HepG2 (cell line): ENCODE data around the gene MPPE1. TPM values are rescaled to one million over a fixed set of nuclear protein-coding genes. Genes with fewer than 3 reads are reported as not detected.

Source experiments
- ATAC-seq: fragments of 200-7000 bp; cut with Tn5 transposase; 3 replicates; pipeline ENCODE4 v1.9.1; 2020; ENCODE audit warnings: mild to moderate bottlenecking, moderate library complexity
- BruUV-seq: library from RNA; stranded (reverse); fragments of 400-500 nt; replicated peaks from 2 replicates; lab custom pipeline; 2021; lab: Mats Ljungman, UMichigan
- CTCF ChIA-PET: fragments of 300-600 bp; formaldehyde crosslinking; extraction: SDS; loops from one replicate; lab custom pipeline; 2021; ENCODE audit warnings: low total read pairs, inconsistent platforms, low intra/inter-chr PET ratio; lab: Yijun Ruan, JAX
- POLR2A ChIA-PET: fragments of 350-600 bp; sonication (Branson Sonifier 250); formaldehyde crosslinking; loops from one replicate; lab custom pipeline; 2020; ENCODE audit warnings: antibody characterized with exemption, inconsistent platforms; lab: Yijun Ruan, JAX
- DNase-seq: peaks from one replicate; pipeline ENCODE4 v3.0.0-alpha.2; 2015; ENCODE audit warnings: low spot score
- FAIRE-seq: peaks from 3 replicates; lab custom pipeline; 2011; peaks lifted over from hg19 to GRCh38; lab: Jason Lieb, UNC
- H2AFZ ChIP-seq: one replicate; pipeline ENCODE4 v1.6.1; 2011; ENCODE audit warnings: low read length, inconsistent platforms
- H3K27ac ChIP-seq: fragments of 300-600 bp; 3 replicates; pipeline ENCODE4 v1.8.0; 2011; ENCODE audit warnings: mixed run types, mild to moderate bottlenecking, mixed read lengths, low read length, inconsistent platforms; ENCODE audit not compliant: insufficient read depth; ENCODE audit errors: extremely low read length
- H3K27me3 ChIP-seq, 2 experiments: fragments of 200-600 bp in 1 of 2; 2 replicates in 1 of 2; 3 replicates in 1 of 2; pipeline versions ENCODE4 v1.6.0 to v1.8.0; 2011; ENCODE audit warnings: low read length in 2 of 2, mild to moderate bottlenecking in 2 of 2, moderate library complexity in 2 of 2, inconsistent platforms in 1 of 2; ENCODE audit not compliant: insufficient read depth in 2 of 2, control insufficient read depth in 1 of 2
- H3K36me3 ChIP-seq, 2 experiments: fragments of 200-600 bp in 1 of 2; replicated peaks in 1 of 2; 2 replicates in 1 of 2; 3 replicates in 1 of 2; pipeline versions ENCODE4 v1.5.1 to v1.8.0; 2011; ENCODE audit warnings: low read length in 2 of 2, inconsistent platforms in 1 of 2; ENCODE audit not compliant: insufficient read depth in 2 of 2, control insufficient read depth in 1 of 2
- H3K4me1 ChIP-seq: 2 replicates; pipeline ENCODE4 v1.5.1; 2012; ENCODE audit warnings: low read length, inconsistent platforms; ENCODE audit not compliant: insufficient read depth
- H3K4me2 ChIP-seq: 2 replicates; pipeline ENCODE4 v1.6.0; 2011; ENCODE audit warnings: low read depth, low read length, inconsistent platforms
- H3K4me3 ChIP-seq, 3 experiments: fragments of 200-600 bp in 1 of 3; sonication (generic), shearing (Covaris generic) in 1 of 3; replicated peaks in 1 of 3; 2 replicates each; pipeline ENCODE4 v1.5.1; 2011 to 2016; ENCODE audit warnings: low read length in 3 of 3, inconsistent platforms in 2 of 3, low read depth in 2 of 3, mild to moderate bottlenecking in 2 of 3, control low read depth in 1 of 3, mixed read lengths in 1 of 3; ENCODE audit not compliant: insufficient read depth in 1 of 3
- H3K79me2 ChIP-seq: one replicate; pipeline ENCODE4 v1.6.1; 2011; ENCODE audit warnings: low read length, inconsistent platforms; ENCODE audit not compliant: insufficient read depth
- H3K9ac ChIP-seq: 2 replicates; pipeline ENCODE4 v1.6.0; 2011; ENCODE audit warnings: mild to moderate bottlenecking, low read depth, low read length, inconsistent platforms; ENCODE audit not compliant: insufficient read depth
- H3K9me3 ChIP-seq: 2 replicates; pipeline ENCODE4 v1.5.1; 2012; ENCODE audit warnings: mild to moderate bottlenecking, low read length
- H4K20me1 ChIP-seq: 2 replicates; pipeline ENCODE4 v1.6.0; 2011; ENCODE audit warnings: inconsistent platforms, mild to moderate bottlenecking, low read length, moderate library complexity; ENCODE audit not compliant: insufficient read depth
- CREBL2 ChIP-seq: sonication (generic); formaldehyde crosslinking; IDR thresholded peaks from 2 replicates; pipeline ENCODE4 v1.8.1; 2023; ENCODE audit warnings: missing genetic modification reagents, mild to moderate bottlenecking, borderline replicate concordance
- ELF1 ChIP-seq: sonication (generic); formaldehyde crosslinking; IDR thresholded peaks from 2 replicates; pipeline ENCODE4 v1.4.0; 2020; ENCODE audit warnings: missing genetic modification reagents
- ELF3 ChIP-seq: IDR thresholded peaks from 2 replicates; pipeline ENCODE4 v1.6.1; 2016; ENCODE audit warnings: missing genetic modification reagents, missing compliant biosample characterization
- ERF ChIP-seq: IDR thresholded peaks from 2 replicates; pipeline ENCODE4 v1.6.1; 2018; ENCODE audit warnings: missing biosample characterization, missing genetic modification reagents
- FOSL2 ChIP-seq: sonication (generic); formaldehyde crosslinking; IDR thresholded peaks from 2 replicates; pipeline ENCODE4 v1.4.0; 2020; ENCODE audit warnings: missing genetic modification reagents
- LCORL ChIP-seq, 2 experiments: fragments of 450-650 bp in 1 of 2; sonication (generic) in 1 of 2; formaldehyde crosslinking in 1 of 2; IDR thresholded peaks; 2 replicates each; pipeline versions ENCODE4 v1.5.0 to v1.6.1; 2017 to 2020; ENCODE audit warnings: antibody characterized with exemption in 1 of 2, missing genetic modification reagents in 1 of 2
- MIER2 ChIP-seq: IDR thresholded peaks from 2 replicates; pipeline ENCODE4 v1.6.1; 2016; ENCODE audit warnings: missing biosample characterization, missing genetic modification reagents
- NCOR1 ChIP-seq: fragments of 200-600 bp; sonication (generic); IDR thresholded peaks from 2 replicates; pipeline ENCODE4 v1.7.0; 2017; ENCODE audit warnings: antibody characterized with exemption, low read length, borderline replicate concordance
- NPAS2 ChIP-seq: sonication (generic); formaldehyde crosslinking; IDR thresholded peaks from 2 replicates; pipeline ENCODE4 v1.8.0; 2022; ENCODE audit warnings: mild to moderate bottlenecking, missing genetic modification reagents, borderline replicate concordance
- SAP130 ChIP-seq: IDR thresholded peaks from 2 replicates; pipeline ENCODE4 v1.6.1; 2016; ENCODE audit warnings: low read depth
- SOX5 ChIP-seq: IDR thresholded peaks from 2 replicates; pipeline ENCODE4 v1.6.1; 2016; ENCODE audit warnings: borderline replicate concordance
- SP5 ChIP-seq: IDR thresholded peaks from 2 replicates; pipeline ENCODE4 v1.6.1; 2016; ENCODE audit warnings: low read depth, borderline replicate concordance
- STAG1 ChIP-seq: sonication (generic); formaldehyde crosslinking; IDR thresholded peaks from 2 replicates; pipeline ENCODE4 v1.4.0; 2020; ENCODE audit warnings: missing genetic modification reagents
- TEAD3 ChIP-seq: optimal IDR thresholded peaks from 2 replicates; pipeline ENCODE3; 2016; ENCODE audit warnings: borderline replicate concordance
- TSC22D2 ChIP-seq: sonication (generic); formaldehyde crosslinking; IDR thresholded peaks from 2 replicates; pipeline ENCODE4 v1.5.1; 2020; ENCODE audit warnings: missing genetic modification reagents, mild to moderate bottlenecking, borderline replicate concordance
- ZNF138 ChIP-seq: sonication (generic); formaldehyde crosslinking; IDR thresholded peaks from 2 replicates; pipeline ENCODE4 v1.5.0; 2020; ENCODE audit warnings: mild to moderate bottlenecking, low read depth, missing genetic modification reagents
- ZNF562 ChIP-seq: sonication (generic); formaldehyde crosslinking; IDR thresholded peaks from 2 replicates; pipeline ENCODE4 v1.8.0; 2022; ENCODE audit warnings: missing genetic modification reagents, borderline replicate concordance
- ZNF672 ChIP-seq: sonication (generic); formaldehyde crosslinking; IDR thresholded peaks from 2 replicates; pipeline ENCODE4 v1.8.1; 2022; ENCODE audit warnings: missing genetic modification reagents
- WGBS: methylation state at CpG from one replicate; pipeline ENCODE4 v1.1.6; 2017; ENCODE audit warnings: low lambda C conversion rate; 5-methylcytosine and 5-hydroxymethylcytosine counted together
- in situ Hi-C: cut with HindIII; loops from 2 replicates; pipeline ENCODE4 v1.10.0; 2017; ENCODE audit warnings: low pct_unique_long_range_greater_than_20kb; ENCODE audit not compliant: extremely low pct_ligation_motif_present
- intact Hi-C: fragments of 100-400 bp; cut with micrococcal nuclease; formaldehyde crosslinking; loops from one replicate; pipeline ENCODE4 v1.10.0; 2022; ENCODE audit not compliant: unreplicated experiment
- polyA plus RNA-seq, 8 experiments: library from polyadenylated mRNA; depleted of rRNA in 3 of 8; stranded (reverse) in 7 of 8; unstranded in 1 of 8; fragments of >200 nt; fragmentation: Illumina TruSeq in 4 of 8; extraction: Trizol in 4 of 8; gene quantifications; 2 replicates each; pipeline versions ENCODE4 v1.2.1 to v1.2.3, GENCODE V29; 2011 to 2016; ENCODE audit warnings: low read depth in 4 of 8, missing spikeins in 1 of 8, mixed read lengths in 1 of 8; ENCODE audit not compliant: insufficient read depth in 1 of 8
- total RNA-seq, 5 experiments: library from RNA; depleted of rRNA; stranded (reverse); fragments of >200 nt; fragmentation: Illumina TruSeq; extraction: Trizol; gene quantifications; 2 replicates each; pipeline ENCODE4 v1.2.3, GENCODE V29; 2016; ENCODE audit warnings: low read depth in 1 of 5
- TF ChIP-seq, protein P1 (sequence below): sonication (generic); formaldehyde crosslinking; IDR thresholded peaks from 2 replicates; pipeline ENCODE4 v1.8.0; 2022; ENCODE audit warnings: low read depth, missing genetic modification reagents
- TF ChIP-seq, protein P2 (sequence below): IDR thresholded peaks from 2 replicates; pipeline ENCODE4 v1.6.1; 2016; ENCODE audit warnings: mild to moderate bottlenecking

Gene MPPE1
- total and polyA plus RNA-seq, 2 of the 13 experiments (the other 11 are each of a cell fraction or from before 2014, with no cell fraction given): 9.6 to 11.9 TPM

- TF ChIP-seq ELF1 (CRISPR knock-in tag) (no peak), SP5 (CRISPR knock-in tag) (no peak), NCOR1 (no peak), MIER2 (CRISPR knock-in tag) (no peak), ZNF672 (CRISPR knock-in tag) (no peak), ZNF562 (CRISPR knock-in tag) (no peak)
Measured at GRCh38 chr18:11873670-11874340, 34.3 kb downstream of the MPPE1 start (continued).

DNA sequence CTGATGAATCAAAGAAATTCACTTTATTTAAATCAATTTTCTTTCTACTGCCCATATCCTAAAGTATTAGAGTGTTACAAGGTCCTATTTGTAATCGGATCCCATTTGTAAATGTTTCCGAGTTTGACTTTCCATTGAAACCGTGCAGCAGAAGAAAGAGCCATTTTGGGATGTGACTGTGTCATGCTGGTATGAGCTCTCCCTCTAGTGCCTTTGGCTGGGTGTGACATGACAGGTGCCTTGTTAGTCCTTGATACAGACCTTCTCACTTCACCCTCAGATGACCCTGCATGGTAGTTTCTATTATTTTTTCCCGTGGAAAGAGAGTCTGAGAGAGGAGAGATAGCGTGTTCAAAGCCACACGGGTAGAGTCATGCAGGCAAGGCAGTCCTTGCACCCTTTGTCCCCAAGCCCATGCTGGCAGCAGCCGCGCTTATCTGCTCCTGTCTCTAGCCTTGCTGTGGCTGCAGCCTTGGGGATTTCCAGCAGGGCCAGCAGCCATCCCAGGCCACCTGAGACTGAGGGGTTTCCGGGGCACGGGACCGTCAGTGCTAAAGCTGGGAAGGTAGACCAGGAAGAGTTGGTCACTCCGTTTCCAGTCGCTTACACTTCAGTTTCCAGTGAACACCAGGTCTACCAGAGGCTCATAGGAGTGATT is 35.5 kb downstream of the MPPE1 start:
- no peaks in the 10 kb centered on the region for H3K9me3 ChIP-seq
- no peaks in the 10 kb centered on the region for H3K36me3 ChIP-seq
- WGBS: 13% methylated on average over 9 of the region's 13 CpGs
- H2AFZ ChIP-seq: no peak overlapping the region
- FAIRE-seq (peak; percentile 92), ATAC-seq (peak; percentile 98), DNase-seq (peak; percentile 71)
- H3K27ac ChIP-seq: no peak overlapping the region
- no peaks in the 10 kb centered on the region for H3K79me2 ChIP-seq
- POLR2A ChIA-PET: interaction anchor here (1.4 kb wide), 1 partner anchor 11 kb away, joined by 5 read pairs; no protein-coding TSS in a partner anchor
- peaks cover 19% of the 10 kb centered on the region for H3K4me1 ChIP-seq
- intact Hi-C loops: loop anchor here (1.0 to 5.0 kb wide), 4 partner anchors 20 to 139 kb away; partner anchors contain the start of gene MPPE1
- H3K4me2 ChIP-seq: peak overlapping the region; percentile 39
- H3K4me3 ChIP-seq: peak overlapping the region in 1 of 3 experiments; percentile 10; a peak in 1 of 6 replicates
- H3K9ac ChIP-seq: no peak overlapping the region
- CTCF ChIA-PET: interaction anchor here (2.0 to 2.7 kb wide), 2 partner anchors 46 to 140 kb away, joined by 14 read pairs; no protein-coding TSS in a partner anchor
- BruUV-seq: no TSS peak
- in situ Hi-C loops: loop anchor here (5.0 kb wide), 1 partner anchor 45 kb away; no protein-coding TSS in a partner anchor
- H3K27me3 ChIP-seq: no peaks in the 10 kb centered on the region
- H4K20me1 ChIP-seq: no peaks in the 10 kb centered on the region
- TF ChIP-seq NPAS2 (no peak), SAP130 (CRISPR knock-in tag) (peak; percentile 29; the same call in 1 of the 2 replicates), LCORL (IDR thresholded peaks at IDR 0.05) (no peak), LCORL (CRISPR knock-in tag; IDR thresholded peaks at IDR 0.05) (peak; percentile 48; the same call in 1 of the 2 replicates), STAG1 (CRISPR knock-in tag) (peak; percentile 94), TEAD3 (CRISPR knock-in tag) (peak; percentile 35), FOSL2 (CRISPR knock-in tag) (peak; percentile 22; the same call in 1 of the 2 replicates), ELF3 (CRISPR knock-in tag) (peak; percentile 47; the same call in 1 of the 2 replicates), SOX5 (CRISPR knock-in tag) (0 out of 2 replicates have a peak, but pooled peaks have one; percentile 10), TSC22D2 (CRISPR knock-in tag) (no peak), CREBL2 (CRISPR knock-in tag) (no peak), ZNF138 (CRISPR knock-in tag) (no peak), ERF (0 out of 2 replicates have a peak, but pooled peaks have one; percentile 38), ELF1 (CRISPR knock-in tag) (no peak; the same call in 1 of the 2 replicates)
- TF ChIP-seq, protein P1, sequence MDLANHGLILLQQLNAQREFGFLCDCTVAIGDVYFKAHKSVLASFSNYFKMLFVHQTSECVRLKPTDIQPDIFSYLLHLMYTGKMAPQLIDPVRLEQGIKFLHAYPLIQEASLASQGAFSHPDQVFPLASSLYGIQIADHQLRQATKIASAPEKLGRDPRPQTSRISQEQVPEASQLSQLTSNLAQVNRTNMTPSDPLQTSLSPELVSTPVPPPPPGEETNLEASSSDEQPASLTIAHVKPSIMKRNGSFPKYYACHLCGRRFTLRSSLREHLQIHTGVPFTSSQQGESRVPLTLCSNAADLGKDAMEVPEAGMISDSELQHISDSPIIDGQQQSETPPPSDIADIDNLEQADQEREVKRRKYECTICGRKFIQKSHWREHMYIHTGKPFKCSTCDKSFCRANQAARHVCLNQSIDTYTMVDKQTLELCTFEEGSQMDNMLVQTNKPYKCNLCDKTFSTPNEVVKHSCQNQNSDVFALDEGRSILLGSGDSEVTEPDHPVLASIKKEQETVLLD (CRISPR knock-in tag): no peak
- TF ChIP-seq, protein P2, sequence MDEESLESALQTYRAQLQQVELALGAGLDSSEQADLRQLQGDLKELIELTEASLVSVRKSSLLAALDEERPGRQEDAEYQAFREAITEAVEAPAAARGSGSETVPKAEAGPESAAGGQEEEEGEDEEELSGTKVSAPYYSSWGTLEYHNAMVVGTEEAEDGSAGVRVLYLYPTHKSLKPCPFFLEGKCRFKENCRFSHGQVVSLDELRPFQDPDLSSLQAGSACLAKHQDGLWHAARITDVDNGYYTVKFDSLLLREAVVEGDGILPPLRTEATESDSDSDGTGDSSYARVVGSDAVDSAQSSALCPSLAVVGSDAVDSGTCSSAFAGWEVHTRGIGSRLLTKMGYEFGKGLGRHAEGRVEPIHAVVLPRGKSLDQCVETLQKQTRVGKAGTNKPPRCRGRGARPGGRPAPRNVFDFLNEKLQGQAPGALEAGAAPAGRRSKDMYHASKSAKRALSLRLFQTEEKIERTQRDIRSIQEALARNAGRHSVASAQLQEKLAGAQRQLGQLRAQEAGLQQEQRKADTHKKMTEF (CRISPR knock-in tag): 0 out of 2 replicates have a peak, but pooled peaks have one; percentile 28
